ENCODE results near the gene CYB5R2. TPM values are rescaled to one million over a fixed set of nuclear protein-coding genes. Genes with fewer than 3 reads are reported as not detected.
A peak's percentile ranks its signal among the peaks of the same experiment; 100 is the strongest.

CYB5R2 gene
- total RNA-seq: 1 to 10 TPM; 4.4 to 5.2 TPM
- long read RNA-seq, partial matches to known transcripts: 1 of 2 reads
- long read RNA-seq, other reads (novel, unspliced or antisense): 1 of 2 reads

GRCh38 chr11:7672960-7673723 is at the start of gene CYB5R2:
Gene CYB5R2 (minus strand): TSS chr11:7673500. CDS start chr11:7672825, 675 bp downstream.
- intact Hi-C loops (cut with DNase I, micrococcal nuclease): no loop called here
- peak; percentile 79 to 82 for DNase-seq
- peak; percentile 88 for ATAC-seq

- intact Hi-C loops (cut with DNase I, micrococcal nuclease): no loop called here
- ATAC-seq (no peak), DNase-seq (no peak)
Observed at GRCh38 chr11:7714786-7715185, 41.5 kb upstream of the CYB5R2 start.

GRCh38 chr11:7706377-7706776 is 33.1 kb upstream of the CYB5R2 start, which contains the start of gene OVCH2:
Gene OVCH2 (minus strand): TSS chr11:7706477. CDS start chr11:7706394, 83 bp downstream.
- intact Hi-C loops (cut with DNase I, micrococcal nuclease): no loop called here
- ATAC-seq: no peak
- no peak for DNase-seq

GRCh38 chr11:7703740-7704139 is 30.4 kb upstream of the CYB5R2 start:
- DNase-seq (no peak), ATAC-seq (no peak)
- intact Hi-C loops (cut with DNase I, micrococcal nuclease): no loop called here

- no peak for ATAC-seq
- intact Hi-C loops (cut with DNase I, micrococcal nuclease): loop anchor here in 1 of 2 donors (10.0 kb wide), 1 partner anchor 592 kb away; no protein-coding TSS in a partner anchor
Observed at GRCh38 chr11:7696424-7696823, 23.1 kb upstream of the CYB5R2 start.

GRCh38 chr11:7694235-7694634 is 20.9 kb upstream of the CYB5R2 start:
- intact Hi-C loops (cut with DNase I, micrococcal nuclease): loop anchor here in 1 of 2 donors (10.0 kb wide), 1 partner anchor 589 kb away; no protein-coding TSS in a partner anchor
- no peak for DNase-seq
- ATAC-seq: no peak

More at GRCh38 chr11:7696424-7696823, 23.1 kb upstream of the CYB5R2 start:
- DNase-seq: no peak

GRCh38 chr11:7692426-7692825 is 19.1 kb upstream of the CYB5R2 start:
- no peak for DNase-seq
- intact Hi-C loops (cut with DNase I, micrococcal nuclease): loop anchor here in 1 of 2 donors (10.0 kb wide), 1 partner anchor 588 kb away; no protein-coding TSS in a partner anchor
- ATAC-seq: no peak

- no peak for DNase-seq
- ATAC-seq: no peak
- intact Hi-C loops (cut with DNase I, micrococcal nuclease): loop anchor here in 1 of 2 donors (10.0 kb wide), 1 partner anchor 587 kb away; no protein-coding TSS in a partner anchor
Observed at GRCh38 chr11:7691759-7692350, 18.6 kb upstream of the CYB5R2 start.

- ATAC-seq (no peak), DNase-seq (no peak)
- intact Hi-C loops (cut with DNase I, micrococcal nuclease): loop anchor here in 1 of 2 donors (10.0 kb wide), 1 partner anchor 586 kb away; no protein-coding TSS in a partner anchor
Observed at GRCh38 chr11:7690648-7691047, 17.3 kb upstream of the CYB5R2 start.

GRCh38 chr11:7689239-7689638 is 15.9 kb upstream of the CYB5R2 start:
- ATAC-seq: no peak
- intact Hi-C loops (cut with DNase I, micrococcal nuclease): loop anchor here in 1 of 2 donors (5.0 kb wide), 1 partner anchor 117 kb away; no protein-coding TSS in a partner anchor
- no peak for DNase-seq

- intact Hi-C loops (cut with DNase I, micrococcal nuclease): loop anchor here in 1 of 2 donors (5.0 kb wide), 1 partner anchor 116 kb away; no protein-coding TSS in a partner anchor
- no peak for DNase-seq
- ATAC-seq: no peak
Observed at GRCh38 chr11:7688238-7688826, 15.0 kb upstream of the CYB5R2 start.

GRCh38 chr11:7687386-7687785 is 14.1 kb upstream of the CYB5R2 start:
- DNase-seq (no peak), ATAC-seq (no peak)
- intact Hi-C loops (cut with DNase I, micrococcal nuclease): loop anchor here in 1 of 2 donors (5.0 kb wide), 1 partner anchor 115 kb away; no protein-coding TSS in a partner anchor

- ATAC-seq: no peak
- intact Hi-C loops (cut with DNase I, micrococcal nuclease): loop anchor here in 1 of 2 donors (5.0 kb wide), 1 partner anchor 114 kb away; no protein-coding TSS in a partner anchor
- DNase-seq: no peak
Observed at GRCh38 chr11:7686761-7687160, 13.5 kb upstream of the CYB5R2 start.

GRCh38 chr11:7683571-7683970 is 10.3 kb upstream of the CYB5R2 start:
- DNase-seq: no peak
- intact Hi-C loops (cut with DNase I, micrococcal nuclease): no loop called here
- no peak for ATAC-seq

GRCh38 chr11:7677796-7678201 is 4.5 kb upstream of the CYB5R2 start:
- no peak for ATAC-seq
- no peak for DNase-seq
- intact Hi-C loops (cut with DNase I, micrococcal nuclease): no loop called here

GRCh38 chr11:7677071-7677470 is 3.8 kb upstream of the CYB5R2 start:
- no peak for DNase-seq
- intact Hi-C loops (cut with DNase I, micrococcal nuclease): no loop called here
- ATAC-seq: no peak

- intact Hi-C loops (cut with DNase I, micrococcal nuclease): no loop called here
Observed at GRCh38 chr11:7675631-7676030, 2.3 kb upstream of the CYB5R2 start.

GRCh38 chr11:7673724-7674434 is 579 bp upstream of the CYB5R2 start:
- peak; percentile 90 for ATAC-seq
- peak; percentile 68 to 78 for DNase-seq
- intact Hi-C loops (cut with DNase I, micrococcal nuclease): no loop called here

More at GRCh38 chr11:7675631-7676030, 2.3 kb upstream of the CYB5R2 start:
- DNase-seq: no peak
- ATAC-seq: no peak
